ENCODE measurements around the gene POGZ.

- no peak for TF ChIP-seq REST (IDR thresholded peaks at IDR 0.05; ENCODE audit: insufficient read depth in 1 of 2, low read depth in 2 of 2, low read length in 1 of 2)
- no peak for TF ChIP-seq CTCF (IDR thresholded peaks at IDR 0.05)
- no peak for TF ChIP-seq POLR2AphosphoS5 (IDR thresholded peaks at IDR 0.05; ENCODE audit: low read depth, low read length)
These were observed 87.0 kb downstream of the POGZ start, which contains the start of gene SELENBP1 for GRCh38 chr1:151372058-151372934.
